Dedifferentiated amniotic fluid mesenchymal stem cell (primary cell): ENCODE results near the gene POLA2.

Source experiments
- DNase-seq: peaks from one replicate; pipeline ENCODE4 v3.0.0-alpha.2; 2016; ENCODE audit errors: extremely low spot score

POLA2 gene

DNA sequence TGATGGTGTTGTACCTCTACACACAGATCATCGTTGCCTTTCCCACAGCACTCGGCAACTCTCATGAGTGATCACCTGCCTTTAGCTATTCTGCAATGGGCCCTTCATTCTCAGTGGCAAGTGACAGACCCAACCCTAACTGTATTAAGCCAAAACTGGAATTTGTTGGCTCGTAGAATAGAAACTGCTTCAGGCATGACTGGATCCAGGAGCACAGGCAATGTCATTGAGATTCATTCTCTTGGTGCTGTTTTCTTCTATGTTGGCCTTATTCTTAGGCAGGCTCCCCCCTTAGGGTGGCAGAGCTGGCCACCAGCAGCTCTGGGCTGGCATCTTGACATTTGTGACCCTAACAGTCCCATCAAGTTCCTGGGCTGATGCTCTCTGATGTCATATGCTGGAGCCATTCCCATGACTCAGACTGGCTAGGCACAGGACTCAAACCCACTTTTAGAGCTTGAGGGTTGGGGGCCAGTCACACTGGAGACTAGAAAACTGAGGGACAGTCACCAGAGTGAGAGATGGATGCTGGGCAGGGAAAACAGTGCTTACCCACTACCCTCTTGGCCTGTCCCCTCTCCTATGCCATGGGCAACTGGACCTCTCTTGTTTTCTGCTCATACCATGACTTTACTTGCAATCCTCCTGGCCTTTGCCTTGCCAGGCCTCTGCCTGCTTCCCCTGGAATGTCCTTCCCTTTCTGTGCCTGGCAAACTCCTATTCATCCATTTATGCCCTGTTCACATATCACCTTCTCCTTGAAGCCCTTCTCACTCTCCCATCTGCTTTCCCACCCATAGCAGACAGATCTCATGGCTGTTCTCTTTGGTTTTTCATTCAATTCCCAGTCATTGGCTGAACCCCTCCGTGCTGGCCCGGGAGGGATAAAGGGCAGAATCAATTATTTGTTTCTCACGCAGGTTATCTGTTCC is 45.8 kb downstream of the POLA2 start:
- no peak for DNase-seq

DNA sequence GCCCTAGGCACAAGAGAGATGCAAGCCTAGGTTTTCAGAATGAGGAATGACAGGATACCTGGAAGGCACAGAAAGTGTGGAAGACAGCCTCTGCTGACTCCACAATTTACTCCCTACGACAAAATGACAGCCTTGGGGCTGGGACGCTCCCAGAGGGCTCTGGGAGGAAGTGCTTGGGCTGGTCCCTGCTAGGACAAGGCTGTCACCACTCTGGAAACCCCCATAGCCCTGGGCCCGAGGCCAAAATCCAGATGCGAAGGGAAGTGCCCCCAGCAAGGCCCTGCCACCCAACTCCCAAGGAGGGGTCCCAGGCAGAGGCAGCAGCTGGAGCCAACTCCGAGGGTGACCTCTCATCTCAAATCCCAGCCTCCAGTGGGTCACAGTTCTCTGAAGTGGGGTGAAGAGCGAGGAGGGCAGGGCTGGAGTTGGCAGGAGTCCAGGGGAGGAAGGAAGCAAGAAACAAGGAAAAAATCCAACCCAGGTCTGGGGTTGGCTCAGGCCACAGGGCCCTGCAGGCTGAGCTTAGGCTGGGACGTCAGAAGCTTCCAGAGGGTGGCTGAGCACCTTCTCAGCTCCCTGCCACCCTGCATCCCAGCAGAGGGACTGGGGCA is 46.6 kb downstream of the POLA2 start:
- DNase-seq, result no peak

DNA sequence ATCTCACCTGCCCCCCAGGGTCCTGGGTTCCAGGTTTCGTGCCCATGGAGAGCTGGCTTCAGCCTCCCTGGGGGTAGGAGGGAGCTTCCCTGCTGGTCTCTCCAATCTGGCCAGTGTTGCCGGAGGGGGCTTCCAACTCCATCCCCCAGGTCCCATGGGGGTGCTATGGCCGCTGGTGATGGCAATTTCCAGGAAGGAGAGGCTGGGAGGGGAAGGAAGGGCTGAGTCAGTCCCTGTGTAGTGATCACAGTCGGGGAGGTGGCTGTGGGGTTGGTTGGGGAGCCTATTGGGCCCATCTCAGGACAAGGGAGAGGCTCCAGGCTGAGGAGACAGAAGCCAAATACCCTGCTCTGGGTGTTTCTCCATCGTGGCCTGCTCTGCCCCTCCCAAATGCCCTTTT is 47.2 kb downstream of the POLA2 start:
- no peak for DNase-seq

DNA sequence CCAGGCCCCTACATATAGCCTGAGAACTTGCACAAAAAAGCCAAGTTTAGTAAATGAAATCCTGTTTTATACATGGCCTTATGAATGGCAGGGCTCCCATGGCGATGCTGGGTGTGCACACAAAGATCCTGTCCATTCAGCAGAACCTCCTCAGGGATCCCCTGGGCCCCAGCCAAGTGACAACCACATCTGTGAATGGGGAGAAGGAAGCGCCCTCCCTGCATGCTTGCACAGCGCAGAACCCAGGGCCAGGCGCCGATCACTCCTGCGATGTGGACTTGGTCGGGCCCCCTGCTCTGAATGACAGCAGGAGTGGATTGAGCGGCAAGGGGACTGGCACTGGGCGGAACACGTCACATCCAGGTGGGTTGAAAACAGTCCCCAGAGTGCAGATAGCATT is 48.5 kb downstream of the POLA2 start:
- no peak for DNase-seq

DNA sequence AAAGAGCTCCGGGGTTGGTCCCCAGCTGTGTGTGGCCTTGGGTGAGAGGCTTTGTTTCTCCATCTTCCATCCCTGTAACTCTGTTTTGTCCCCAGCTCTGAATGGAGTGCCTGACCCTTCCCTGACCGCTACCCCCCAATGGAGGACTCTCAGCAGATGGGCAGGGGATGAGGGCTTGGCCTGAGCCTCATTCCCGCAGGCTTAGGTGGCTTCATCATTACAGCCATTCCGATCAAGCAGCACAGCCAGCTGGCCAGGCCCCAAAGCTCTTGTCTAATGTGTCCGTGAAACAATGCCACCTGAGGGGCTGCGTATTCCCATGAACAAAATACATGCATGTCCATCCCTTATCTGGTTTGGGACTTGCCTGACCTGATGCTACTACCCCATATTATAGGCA is 49.0 kb downstream of the POLA2 start:
- no peak for DNase-seq

DNA sequence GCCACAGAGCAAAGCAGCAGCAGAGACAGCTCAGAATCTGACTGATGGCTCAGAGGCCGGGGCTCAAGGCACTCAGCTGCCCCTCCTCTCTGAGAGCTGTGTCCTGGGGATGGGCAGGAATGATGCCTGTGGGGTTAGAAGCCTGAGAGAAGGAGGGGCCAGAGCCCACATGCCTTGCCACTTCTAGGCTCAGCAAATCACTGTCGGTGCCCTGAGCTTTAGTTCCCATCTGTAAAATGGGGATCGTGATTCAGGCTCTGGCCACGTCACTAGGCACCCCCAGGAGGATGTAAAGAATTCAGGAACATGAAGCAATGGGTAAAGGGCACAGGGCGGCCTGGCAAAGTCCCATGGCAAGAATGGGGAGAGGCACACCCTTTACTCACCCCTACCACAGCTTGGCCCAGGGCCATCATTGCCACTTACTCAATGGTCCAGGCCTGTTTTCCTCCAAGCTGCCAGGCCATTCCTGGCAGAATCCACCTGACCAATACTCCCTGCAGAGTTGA is 49.5 kb downstream of the POLA2 start:
- no peak for DNase-seq

DNA sequence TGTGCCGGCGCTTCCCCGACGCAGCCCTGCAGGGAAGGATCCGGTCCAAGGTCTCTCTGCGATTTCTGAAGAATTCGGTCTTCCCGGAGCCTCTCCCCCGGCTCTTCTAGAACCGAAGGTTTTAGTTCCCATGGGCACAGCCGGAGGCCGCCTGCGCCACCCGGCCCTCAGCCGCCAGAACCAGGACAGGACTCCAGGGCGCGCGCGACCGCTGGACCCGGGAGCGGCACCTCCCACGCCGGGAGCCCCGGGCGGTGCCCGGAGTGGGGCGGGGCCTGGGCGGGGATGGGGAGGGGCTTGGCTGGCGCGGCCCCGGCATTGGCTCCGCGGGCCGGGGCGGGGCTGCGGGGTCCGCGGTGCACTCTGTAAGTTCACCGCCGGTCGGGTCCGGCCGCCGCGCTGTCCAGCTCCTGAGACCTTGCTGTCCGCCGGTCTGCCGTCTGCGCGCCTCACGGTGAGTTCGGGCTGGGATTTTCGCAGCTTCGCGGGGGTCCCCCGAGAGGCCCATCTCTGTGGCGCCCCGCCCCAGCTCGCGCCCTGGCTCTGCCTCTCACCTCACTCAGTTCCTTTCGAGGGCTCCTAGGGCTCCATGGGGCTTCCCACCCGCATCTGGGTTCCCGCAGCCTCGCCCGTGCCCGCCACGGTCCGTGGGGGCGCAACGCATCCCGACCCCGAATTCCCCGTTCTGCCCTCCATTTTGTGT is 52.9 kb downstream of the POLA2 start, which contains the start of gene CDC42EP2:
Gene CDC42EP2, plus strand, starts transcription at position 366 of the 703 bp plus-strand sequence. CDS start 6,033 bp downstream, outside the sequence.
- DNase-seq, result peak; percentile 66

DNA sequence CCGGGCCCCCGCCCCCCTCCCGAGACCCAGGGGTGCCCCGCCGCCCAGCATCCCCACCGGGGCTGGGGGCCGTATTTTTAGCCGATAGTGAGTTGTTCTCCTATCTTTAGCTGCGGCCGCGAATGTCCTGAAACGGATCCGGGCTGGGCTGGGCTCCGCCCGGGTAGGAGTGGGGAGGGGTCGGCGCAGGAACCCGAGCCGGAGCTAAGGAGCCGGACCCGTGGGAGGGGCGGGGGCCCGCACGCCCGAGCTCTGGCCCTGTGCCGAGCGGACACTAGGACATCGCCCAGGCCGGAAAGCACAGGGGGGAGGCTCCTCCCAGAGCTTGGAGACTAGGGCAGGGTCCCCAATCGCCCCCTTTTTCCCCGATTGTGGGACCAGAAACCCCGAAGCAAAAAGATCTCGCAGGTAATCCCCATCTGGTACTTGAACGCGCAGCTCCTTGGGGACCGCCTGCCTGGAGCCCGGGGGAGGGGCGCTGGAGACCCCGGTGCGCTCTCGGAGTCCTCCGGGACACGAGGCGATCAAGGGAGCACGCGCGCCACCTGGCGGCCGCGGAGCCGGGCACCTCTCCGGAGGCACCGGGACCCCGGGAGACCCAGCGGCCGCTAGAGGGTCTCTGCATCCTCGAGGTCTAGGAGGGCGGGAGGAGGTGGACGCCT is 53.6 kb downstream of the POLA2 start:
- DNase-seq, result peak; percentile 47

DNA sequence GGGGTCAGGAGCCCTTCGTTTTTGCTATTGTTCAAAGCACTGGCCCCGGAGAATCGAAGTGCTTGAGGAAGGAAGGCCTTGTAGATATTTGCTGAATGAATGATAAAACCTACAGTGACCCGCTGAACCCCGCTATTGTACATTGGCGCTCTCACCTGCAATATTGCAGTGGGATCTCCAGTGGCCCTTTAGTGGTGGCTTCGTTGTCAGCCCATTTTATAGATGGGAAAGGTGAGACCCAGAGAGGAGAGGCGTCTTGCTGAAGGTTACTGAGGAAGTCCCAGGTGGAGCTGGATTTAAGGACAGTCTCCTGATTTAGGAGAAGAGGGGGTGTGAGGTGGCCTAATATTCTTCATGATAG is 54.1 kb downstream of the POLA2 start:
- no peak for DNase-seq

DNA sequence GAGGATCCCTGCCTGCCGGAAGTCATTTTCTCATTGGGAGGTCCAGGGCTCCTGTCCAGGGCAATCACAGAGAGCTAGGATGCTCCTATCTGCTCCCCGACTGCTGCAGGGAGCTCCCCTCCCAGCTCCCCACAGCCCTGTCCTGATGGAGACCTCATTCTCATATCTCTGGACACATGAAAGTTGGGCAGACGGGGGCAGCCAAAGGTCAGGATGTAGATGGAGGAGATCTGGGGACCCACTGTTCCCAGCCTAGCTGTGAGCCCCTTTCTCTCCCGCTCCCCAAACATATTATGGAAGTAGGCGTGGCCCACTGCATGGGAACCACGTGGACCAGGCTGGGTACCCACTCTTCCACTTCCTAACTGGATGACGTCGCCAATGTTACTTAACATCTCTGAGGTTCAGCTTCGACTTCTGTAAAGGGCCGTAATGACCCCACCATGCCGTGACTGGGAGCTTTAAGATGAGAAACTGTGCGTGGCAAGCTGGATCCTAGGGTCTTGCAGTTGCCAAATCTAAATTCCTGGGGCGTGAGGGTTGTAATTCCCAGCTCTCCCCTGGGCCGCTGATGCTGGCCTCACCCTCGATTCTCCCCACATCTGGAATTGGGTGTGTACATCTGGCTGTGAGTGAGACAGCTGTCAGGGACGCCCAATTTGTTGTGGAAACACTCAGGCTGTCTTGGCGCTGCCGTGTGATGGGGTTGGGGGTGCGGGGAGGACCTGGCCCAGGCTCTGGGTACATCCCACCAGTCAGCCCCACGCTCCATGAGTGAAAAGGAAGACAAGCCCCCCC is 54.7 kb downstream of the POLA2 start:
- DNase-seq, result peak; percentile 99

DNA sequence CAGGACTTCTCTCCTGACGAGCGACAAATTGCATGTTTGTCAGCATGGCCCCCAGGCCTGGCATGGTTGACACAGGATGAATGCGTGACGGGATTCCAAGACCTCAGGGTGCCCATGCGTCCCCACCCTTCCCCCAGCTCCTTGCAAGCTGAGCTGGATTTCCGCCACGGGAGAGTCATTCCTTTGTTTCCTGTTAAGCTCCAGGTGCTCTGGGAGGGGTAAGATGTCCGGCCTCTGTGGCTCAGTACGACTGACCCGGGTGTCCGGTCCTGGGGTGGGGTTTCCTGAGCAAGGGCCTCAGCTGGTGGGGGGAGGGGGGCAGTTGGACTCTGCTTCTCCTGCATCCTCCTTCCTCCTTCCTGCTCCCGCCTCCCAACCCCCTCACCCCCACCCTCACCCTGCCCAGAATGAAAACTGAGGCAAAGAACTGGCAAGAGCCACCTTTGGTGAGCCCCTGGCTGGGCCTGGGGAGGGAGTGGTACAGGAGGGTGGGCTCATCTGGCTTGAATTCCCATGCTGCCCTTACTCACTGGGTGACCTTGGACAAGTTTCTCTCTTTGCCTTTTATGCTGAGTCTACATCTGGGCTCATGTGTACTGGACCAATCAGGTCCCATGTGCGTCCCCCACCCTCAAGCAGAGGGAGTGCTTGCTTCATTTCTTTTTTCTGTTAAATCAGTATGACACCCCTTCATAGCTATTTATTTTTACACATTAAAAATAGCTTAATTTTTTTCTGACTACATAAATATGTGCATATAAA is 55.4 kb downstream of the POLA2 start:
- DNase-seq, result peak; percentile 66

DNA sequence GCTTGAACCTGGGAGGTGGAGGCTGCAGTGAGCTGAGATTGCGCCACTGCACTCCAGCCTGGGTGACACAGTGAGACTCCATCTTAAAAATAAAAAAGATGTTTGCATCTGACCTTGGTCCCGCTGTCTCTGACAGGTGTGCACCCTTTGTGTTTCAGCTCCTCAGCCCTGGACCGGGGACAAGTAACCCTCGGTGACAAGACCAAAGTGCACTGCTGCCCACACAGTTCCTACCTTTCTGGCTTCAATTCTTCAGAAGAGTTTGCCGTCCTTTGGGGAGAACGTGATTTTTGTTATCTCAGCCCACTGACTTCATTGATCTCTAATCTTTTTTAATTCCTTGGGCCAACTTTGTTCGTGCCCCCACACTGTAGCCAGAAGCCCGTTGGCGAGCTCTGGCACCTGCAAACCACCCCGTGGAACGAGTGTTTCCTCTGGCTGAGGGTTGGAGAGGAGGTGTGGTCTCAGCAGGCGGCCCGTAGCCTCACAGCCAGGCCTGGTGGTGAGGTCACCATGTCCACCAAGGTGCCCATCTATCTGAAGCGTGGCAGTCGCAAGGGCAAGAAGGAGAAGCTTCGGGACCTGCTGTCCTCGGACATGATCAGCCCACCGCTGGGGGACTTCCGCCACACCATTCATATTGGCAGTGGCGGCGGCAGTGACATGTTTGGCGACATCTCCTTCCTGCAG is 58.8 kb downstream of the POLA2 start:
- DNase-seq, result no peak

DNA sequence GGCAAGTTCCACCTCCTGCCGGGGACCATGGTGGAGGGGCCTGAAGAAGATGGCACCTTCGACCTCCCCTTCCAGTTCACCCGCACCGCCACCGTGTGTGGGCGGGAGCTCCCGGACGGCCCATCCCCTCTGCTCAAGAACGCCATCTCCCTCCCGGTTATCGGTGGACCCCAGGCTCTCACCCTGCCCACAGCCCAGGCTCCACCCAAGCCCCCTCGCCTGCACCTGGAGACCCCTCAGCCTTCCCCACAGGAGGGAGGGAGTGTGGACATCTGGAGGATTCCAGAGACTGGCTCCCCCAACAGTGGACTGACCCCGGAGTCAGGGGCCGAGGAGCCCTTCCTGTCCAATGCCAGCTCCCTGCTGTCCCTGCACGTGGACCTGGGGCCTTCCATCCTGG is 59.3 kb downstream of the POLA2 start:
- no peak for DNase-seq

DNA sequence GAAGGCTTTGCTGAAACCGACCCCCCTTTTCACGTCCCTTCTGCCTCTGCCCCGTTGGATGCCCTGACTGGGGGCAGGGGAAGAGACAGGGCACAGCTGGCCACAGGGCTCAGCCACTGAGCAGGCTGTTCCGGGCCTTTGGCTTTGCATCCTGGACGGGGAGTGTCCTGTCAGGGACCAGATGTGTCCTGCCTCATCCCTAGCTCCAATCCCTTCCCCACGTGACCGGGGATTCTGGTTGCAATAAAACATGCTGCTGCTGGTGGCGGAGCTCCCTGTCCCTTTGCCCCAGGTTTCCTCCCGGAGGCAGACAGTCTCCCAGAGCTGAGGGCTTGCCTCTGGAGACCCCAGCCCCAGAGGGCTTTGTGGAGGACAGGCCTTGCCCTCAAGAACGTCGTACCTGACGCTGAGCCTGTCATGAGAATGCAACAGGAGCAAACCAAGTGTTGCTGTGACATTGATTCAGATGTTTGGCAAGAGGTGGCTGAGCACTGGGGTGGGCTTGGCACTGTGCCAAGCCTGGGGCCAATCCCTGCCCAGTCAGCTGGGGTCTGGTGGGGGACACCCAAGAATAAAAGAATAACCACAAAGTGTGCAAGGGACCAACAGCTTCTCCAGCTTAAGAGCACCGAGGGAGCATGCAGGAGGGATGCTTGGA is 60.2 kb downstream of the POLA2 start:
- no peak for DNase-seq

DNA sequence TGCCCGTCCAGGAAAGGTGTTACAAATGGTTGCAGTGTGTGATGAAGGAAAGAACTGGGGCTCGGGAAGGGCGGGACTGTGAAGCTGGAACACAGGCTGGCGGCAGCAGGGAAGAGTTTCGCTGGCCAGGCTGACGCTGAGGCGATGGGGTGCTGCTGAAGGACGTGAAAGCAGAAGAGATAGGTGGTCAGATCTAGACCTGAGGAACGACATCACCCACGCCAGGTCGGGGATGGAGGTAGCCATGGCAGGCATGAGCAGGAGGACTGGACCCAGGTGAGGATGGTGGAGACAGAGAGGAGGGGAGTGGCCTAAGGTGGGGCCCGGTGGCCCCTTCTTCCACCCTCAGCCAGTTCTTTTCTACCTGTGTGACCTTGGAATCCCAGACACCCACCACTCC is 62.1 kb downstream of the POLA2 start:
- DNase-seq, result no peak

DNA sequence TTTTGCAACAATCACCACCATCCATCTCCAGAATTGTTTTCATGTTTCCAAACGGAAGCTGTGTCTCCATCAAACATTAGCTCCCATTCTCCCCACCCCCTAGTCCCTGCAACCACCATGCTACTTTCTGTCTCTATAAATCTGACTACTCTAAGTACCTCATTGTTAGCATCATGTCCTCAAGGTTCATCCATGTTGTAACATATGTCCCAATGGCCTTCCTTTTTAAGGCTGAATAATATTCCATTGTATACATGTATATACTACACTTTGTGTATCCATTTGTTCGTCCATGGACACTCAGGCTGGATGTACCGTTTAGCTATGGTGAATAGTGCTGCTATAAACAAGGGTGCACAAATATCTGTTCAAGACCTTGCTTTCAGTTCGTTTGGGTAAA is 63.7 kb downstream of the POLA2 start:
- no peak for DNase-seq

DNA sequence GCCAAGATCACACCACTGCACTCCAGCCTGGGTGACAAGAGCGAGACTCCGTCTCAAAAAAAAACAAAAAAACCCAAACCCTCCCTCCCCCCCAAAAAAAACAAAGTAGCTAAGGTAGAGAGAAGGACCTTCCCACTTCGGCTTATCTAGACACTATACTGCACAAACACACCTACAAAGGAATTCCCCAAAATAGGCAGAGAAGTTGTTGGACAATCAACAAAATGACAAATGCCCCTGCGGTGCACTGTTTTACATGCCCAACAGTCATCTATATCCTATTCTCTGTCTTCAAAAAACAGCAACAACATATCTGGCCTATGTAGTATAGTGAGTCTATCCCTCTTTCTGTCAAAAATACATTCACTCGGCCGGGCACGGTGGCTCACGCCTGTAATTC is 65.3 kb downstream of the POLA2 start:
- no peak for DNase-seq

DNA sequence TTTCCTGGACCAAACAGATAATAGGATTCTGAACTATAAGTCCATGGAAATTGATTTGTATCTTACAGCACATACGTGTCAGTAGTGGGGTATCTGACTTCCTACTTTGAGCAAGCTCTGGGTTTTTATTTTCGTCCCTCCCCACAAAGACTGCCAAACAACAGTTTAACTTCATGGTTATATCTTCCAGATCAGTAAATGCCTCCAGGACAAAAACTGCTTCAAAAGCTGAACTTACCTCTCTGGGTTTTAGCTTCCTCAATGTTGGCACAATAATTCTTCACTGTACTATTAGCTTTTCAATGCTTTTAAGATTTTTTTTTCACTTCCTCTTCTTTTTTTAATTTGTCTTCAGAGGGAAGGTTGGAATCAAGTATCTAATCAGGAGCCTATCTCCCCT is 67.7 kb downstream of the POLA2 start:
- no peak for DNase-seq

DNA sequence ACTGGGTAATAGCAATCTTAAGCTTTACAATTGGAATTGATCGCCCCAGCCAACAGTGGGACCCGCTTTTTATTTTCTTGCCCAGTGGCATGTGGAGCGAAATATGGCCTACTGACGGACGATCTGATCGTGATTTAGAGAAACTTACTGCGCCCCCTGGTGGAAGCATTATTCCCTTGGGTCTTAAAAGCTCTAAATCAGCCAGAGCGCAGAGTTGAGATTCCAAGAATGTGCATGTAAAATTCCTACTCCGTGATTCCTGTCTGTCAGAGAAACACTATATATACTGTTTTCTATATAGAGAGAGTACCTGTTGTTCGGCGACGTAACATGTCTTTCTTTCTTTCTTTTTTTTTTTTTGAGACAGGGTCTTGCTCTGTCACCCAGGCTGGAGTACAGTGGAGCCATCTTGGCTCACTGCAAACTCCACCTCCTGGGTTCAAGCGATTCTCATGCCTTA is 68.2 kb downstream of the POLA2 start:
- peak; percentile 97 for DNase-seq
